Hindlimb muscle (tissue), 1 donor: Measurements from ENCODE around the gene XRCC1. TPM values are rescaled to one million over a fixed set of nuclear protein-coding genes. Genes with fewer than 3 reads are reported as not detected.
A peak's percentile ranks its signal among the peaks of the same experiment; 100 is the strongest.
"Not testable (repeated sequence)": the region's sequence is repeated elsewhere in the genome, so short reads cannot be mapped to it uniquely, and the experiment has no call there.

ENCODE experiments used
- DNase-seq: peaks from one replicate; pipeline ENCODE4 v3.0.0-alpha.2; 2013
- polyA plus RNA-seq: library from polyadenylated mRNA; unstranded; fragments of 120-200 nt; gene quantifications from one replicate; pipeline ENCODE4 v1.2.1, GENCODE V29; 2013; ENCODE audit not compliant: insufficient read length

The XRCC1 gene
- polyA plus RNA-seq, 1 donor = 39.5 TPM

GRCh38 chr19:43519436-43520088 is 55.8 kb downstream of the XRCC1 start:
- peak; percentile 86 for DNase-seq

GRCh38 chr19:43518051-43518450 is 57.3 kb downstream of the XRCC1 start:
- no peak for DNase-seq

- DNase-seq = not testable (repeated sequence)
Measured at GRCh38 chr19:43512399-43512798, 62.9 kb downstream of the XRCC1 start.

GRCh38 chr19:43511324-43511723 is 64.0 kb downstream of the XRCC1 start:
- no peak for DNase-seq

- no peak for DNase-seq
Measured at GRCh38 chr19:43510713-43511112, 64.6 kb downstream of the XRCC1 start.

GRCh38 chr19:43507880-43508279 is 67.4 kb downstream of the XRCC1 start:
- DNase-seq = no peak

GRCh38 chr19:43506629-43507028 is 68.7 kb downstream of the XRCC1 start:
- no peak for DNase-seq

- no peak for DNase-seq
Measured at GRCh38 chr19:43505941-43506340, 69.4 kb downstream of the XRCC1 start.

- no peak for DNase-seq
Measured at GRCh38 chr19:43505186-43505456, 70.2 kb downstream of the XRCC1 start.

- peak; percentile 34 for DNase-seq
Measured at GRCh38 chr19:43504426-43505185, 70.7 kb downstream of the XRCC1 start, which contains the start of gene PHLDB3. Gene PHLDB3, minus strand, starts transcription at chr19:43504746. Its CDS starts 628 bp downstream, at chr19:43504118.

- peak; percentile 94 for DNase-seq
Measured at GRCh38 chr19:43503501-43504425, 71.6 kb downstream of the XRCC1 start.

- DNase-seq = no peak
Measured at GRCh38 chr19:43502419-43502976, 72.8 kb downstream of the XRCC1 start.

GRCh38 chr19:43501661-43502418 is 73.5 kb downstream of the XRCC1 start:
- no peak for DNase-seq

- no peak for DNase-seq
Measured at GRCh38 chr19:43499042-43499441, 76.3 kb downstream of the XRCC1 start.

- peak; percentile 81 for DNase-seq
Measured at GRCh38 chr19:43498233-43498842, 77.0 kb downstream of the XRCC1 start.

- no peak for DNase-seq
Measured at GRCh38 chr19:43496960-43497359, 78.4 kb downstream of the XRCC1 start.

GRCh38 chr19:43495082-43495481 is 80.2 kb downstream of the XRCC1 start:
- no peak for DNase-seq
